Activated CD4-positive, alpha-beta T cell treated with anti-CD3 and anti-CD28 coated beads for 36 hours (primary cell): ENCODE results near the gene TSFM. TPM values are rescaled to one million over a fixed set of nuclear protein-coding genes. Genes with fewer than 3 reads are reported as not detected.
A peak's percentile ranks its signal among the peaks of the same experiment; 100 is the strongest.

Experiments
- ATAC-seq: fragments of 200-7000 bp; cut with Tn5 transposase; one replicate; pipeline ENCODE4 v1.10.0; 2021; ENCODE audit warnings: mild to moderate bottlenecking, moderate library complexity
- CTCF ChIA-PET: fragments of 350-600 bp; sonication (Branson Sonifier 250); formaldehyde crosslinking; loops from one replicate; lab custom pipeline; 2021; ENCODE audit warnings: antibody characterized with exemption; lab: Charles Lee
- POLR2A ChIA-PET: fragments of 350-600 bp; sonication (Branson Sonifier 250); formaldehyde crosslinking; loops from one replicate; lab custom pipeline; 2021; ENCODE audit warnings: antibody characterized with exemption, inconsistent platforms; lab: Charles Lee
- DNase-seq: peaks from one replicate; pipeline ENCODE4 v3.0.0-alpha.2; 2020
- H3K27ac Mint-ChIP-seq: one replicate; pipeline ENCODE4 v1.8.0; 2021; ENCODE audit warnings: mixed read lengths
- H3K27me3 Mint-ChIP-seq: one replicate; pipeline ENCODE4 v1.8.0; 2021; ENCODE audit warnings: mixed read lengths
- H3K36me3 Mint-ChIP-seq: one replicate; pipeline ENCODE4 v1.8.0; 2021; ENCODE audit warnings: low read depth, mixed read lengths
- H3K4me1 Mint-ChIP-seq: one replicate; pipeline ENCODE4 v1.8.0; 2021; ENCODE audit warnings: mixed read lengths
- H3K4me3 Mint-ChIP-seq: one replicate; pipeline ENCODE4 v1.8.0; 2021; ENCODE audit warnings: mild to moderate bottlenecking, moderate library complexity, mixed read lengths
- H3K9me3 Mint-ChIP-seq: one replicate; pipeline ENCODE4 v1.8.0; 2021; ENCODE audit warnings: low read depth, mixed read lengths
- intact Hi-C, 2 experiments: fragments of 100-400 bp; cut with DNase I in 1 of 2; cut with micrococcal nuclease in 1 of 2; formaldehyde crosslinking; loops; one replicate each; pipeline versions ENCODE4 v1.14.2 to v1.15.1; 2022 to 2024; cut with DNase I, micrococcal nuclease
- total RNA-seq, 2 experiments: library from RNA; stranded (reverse); gene quantifications; one replicate each; pipeline ENCODE4 v1.2.3, GENCODE V29; 2021

The TSFM gene
- total RNA-seq, 2 experiments from 2014 or later = 30.7 to 56.9 TPM

DNA sequence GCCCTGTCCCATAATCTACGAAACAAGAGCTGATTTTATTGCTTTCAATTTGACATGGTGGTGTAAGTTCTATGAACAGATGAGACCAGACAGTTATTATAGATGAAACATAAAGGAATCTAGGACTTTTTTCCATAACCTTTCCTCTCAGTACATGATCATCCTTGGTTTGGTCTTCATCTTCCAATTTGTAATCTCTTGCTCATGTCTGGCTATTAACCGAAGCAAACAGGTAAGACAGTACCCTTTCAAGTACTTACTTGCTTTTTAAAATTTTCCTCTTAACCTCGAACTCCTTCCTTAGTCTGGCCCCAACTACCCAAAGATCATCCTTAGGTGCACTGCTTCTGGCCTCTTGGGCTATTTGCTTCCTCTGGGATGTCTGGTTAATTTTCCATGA lies 36.6 kb upstream of the TSFM start:
- Mint-ChIP-seq H3K4me3 (peak overlapping the region; percentile 94), H3K27ac (peak overlapping the region; percentile 98), H3K36me3 (peaks cover 50% of the 10 kb centered on the region), H3K9me3 (no peaks in the 10 kb centered on the region), H3K4me1 (peaks cover 48% of the 10 kb centered on the region), H3K27me3 (no peaks in the 10 kb centered on the region)
- no peak for ATAC-seq
- no peak for DNase-seq
- POLR2A ChIA-PET = no interaction called here
- intact Hi-C loops = no loop called here
- CTCF ChIA-PET = interaction anchor here (2.3 kb wide), 1 partner anchor 35 kb away, joined by 7 read pairs; no protein-coding TSS in a partner anchor

DNA sequence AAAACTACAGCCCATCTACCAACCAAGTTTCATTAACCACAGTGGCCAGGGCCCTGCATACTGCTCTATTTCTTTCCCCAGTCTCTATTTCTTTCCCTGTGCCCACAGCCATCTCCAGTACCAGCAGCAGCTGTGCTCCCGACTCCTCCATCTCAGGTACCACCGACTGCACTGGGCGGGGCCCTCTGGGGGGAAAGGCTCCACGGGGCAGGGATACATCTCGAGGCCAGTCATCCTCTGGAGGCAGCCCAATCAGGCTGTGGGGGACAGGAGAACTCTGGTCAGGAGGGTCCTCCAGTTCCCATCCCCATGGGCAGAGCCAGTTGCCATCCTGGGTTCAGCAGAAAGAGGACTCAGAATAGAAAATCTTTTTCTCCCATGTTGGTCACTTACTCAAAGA lies 33.5 kb upstream of the TSFM start:
- ChIA-PET CTCF (interaction anchor here (1.2 kb wide), 1 partner anchor 11 kb away, joined by 4 read pairs; no protein-coding TSS in a partner anchor), POLR2A (interaction anchor here (1.1 kb wide), 1 partner anchor 17 kb away, joined by 3 read pairs; no protein-coding TSS in a partner anchor)
- Mint-ChIP-seq H3K4me1 (peaks cover 60% of the 10 kb centered on the region), H3K27ac (no peak overlapping the region), H3K4me3 (no peak overlapping the region), H3K36me3 (peaks cover 61% of the 10 kb centered on the region), H3K27me3 (no peaks in the 10 kb centered on the region), H3K9me3 (no peaks in the 10 kb centered on the region)
- intact Hi-C loops = no loop called here
- DNase-seq (no peak), ATAC-seq (no peak)

DNA sequence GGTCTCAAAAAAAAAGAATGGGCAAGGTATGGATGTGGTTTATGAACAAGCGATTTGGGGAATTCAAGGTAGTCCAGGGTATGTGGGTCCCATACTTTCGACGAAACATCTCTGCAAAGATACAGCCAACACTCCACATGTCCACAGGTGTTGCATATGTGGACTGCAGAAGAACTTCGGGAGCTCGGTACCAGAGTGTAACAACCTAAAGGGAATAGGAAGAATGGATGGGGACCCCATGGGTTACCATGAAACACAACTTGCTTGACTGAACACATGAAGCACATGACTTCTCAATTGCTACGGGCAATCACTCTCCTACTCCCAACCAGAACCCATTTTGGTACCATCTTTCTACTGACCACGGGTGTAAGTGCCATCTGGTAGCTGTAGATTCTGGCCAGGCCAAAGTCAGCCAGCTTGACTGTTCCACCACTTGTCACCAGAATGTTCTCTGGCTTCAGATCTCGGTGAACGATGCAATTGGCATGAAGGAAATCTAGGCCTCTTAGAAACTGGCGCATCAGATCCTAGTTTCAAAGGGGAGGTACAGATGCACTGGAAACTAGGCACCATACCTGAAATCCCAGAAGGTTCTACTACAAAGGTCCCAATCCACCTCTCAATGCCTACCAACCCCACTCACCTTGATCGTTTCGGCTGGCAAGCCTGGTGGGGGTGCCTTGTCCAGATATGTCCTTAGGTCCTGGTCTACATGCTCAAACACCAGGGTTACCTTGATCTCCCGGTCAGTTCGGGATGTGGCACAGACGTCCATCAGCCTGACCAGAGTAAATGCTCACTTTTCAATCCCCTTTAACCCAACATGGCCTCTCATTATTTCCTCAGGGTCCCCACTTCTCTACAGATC lies 31.8 kb upstream of the TSFM start:
- H3K4me3 Mint-ChIP-seq = peak overlapping the region; percentile 100
- POLR2A ChIA-PET = interaction anchor here (0.5 kb wide), 1 partner anchor 10 kb away, joined by 3 read pairs; no protein-coding TSS in a partner anchor
- intact Hi-C loops = loop anchor here (5.0 to 10.0 kb wide), 4 partner anchors 97 to 1823 kb away; partner anchors contain the start of genes BAZ2A (in 1 of the 2), CTDSP2 (in 1 of the 2), DDIT3 (in 1 of the 2) and MBD6 (in 1 of the 2)
- CTCF ChIA-PET = interaction anchor here (1.0 to 1.3 kb wide), 2 partner anchors 9 to 14 kb away, joined by 3 to 6 read pairs; no protein-coding TSS in a partner anchor
- peaks cover 51% of the 10 kb centered on the region for H3K36me3 Mint-ChIP-seq
- no peak for DNase-seq
- ATAC-seq = no peak
- H3K4me1 Mint-ChIP-seq = peaks cover 53% of the 10 kb centered on the region
- H3K27me3 Mint-ChIP-seq = no peaks in the 10 kb centered on the region
- H3K27ac Mint-ChIP-seq = peak overlapping the region; percentile 99
- no peaks in the 10 kb centered on the region for H3K9me3 Mint-ChIP-seq

- DNase-seq = no peak
- CTCF ChIA-PET = no interaction called here
- intact Hi-C loops = loop anchor here (5.0 to 10.0 kb wide), 4 partner anchors 96 to 1824 kb away; partner anchors contain the start of genes BAZ2A (in 1 of the 2), CTDSP2 (in 1 of the 2), DDIT3 (in 1 of the 2) and MBD6 (in 1 of the 2)
- H3K9me3 Mint-ChIP-seq = no peaks in the 10 kb centered on the region
- H3K4me1 Mint-ChIP-seq = peaks cover 51% of the 10 kb centered on the region
- POLR2A ChIA-PET = interaction anchor here (1.2 kb wide), 1 partner anchor 21 kb away, joined by 3 read pairs; the partner anchor contains the start of genes EEF1AKMT3 and METTL1
- peak overlapping the region; percentile 100 for H3K4me3 Mint-ChIP-seq
- H3K27me3 Mint-ChIP-seq = no peaks in the 10 kb centered on the region
- peaks cover 46% of the 10 kb centered on the region for H3K36me3 Mint-ChIP-seq
- ATAC-seq = no peak
- peak overlapping the region; percentile 99 for H3K27ac Mint-ChIP-seq
Observed at GRCh38 chr12:57751432-57751787, 31.2 kb upstream of the TSFM start.

DNA sequence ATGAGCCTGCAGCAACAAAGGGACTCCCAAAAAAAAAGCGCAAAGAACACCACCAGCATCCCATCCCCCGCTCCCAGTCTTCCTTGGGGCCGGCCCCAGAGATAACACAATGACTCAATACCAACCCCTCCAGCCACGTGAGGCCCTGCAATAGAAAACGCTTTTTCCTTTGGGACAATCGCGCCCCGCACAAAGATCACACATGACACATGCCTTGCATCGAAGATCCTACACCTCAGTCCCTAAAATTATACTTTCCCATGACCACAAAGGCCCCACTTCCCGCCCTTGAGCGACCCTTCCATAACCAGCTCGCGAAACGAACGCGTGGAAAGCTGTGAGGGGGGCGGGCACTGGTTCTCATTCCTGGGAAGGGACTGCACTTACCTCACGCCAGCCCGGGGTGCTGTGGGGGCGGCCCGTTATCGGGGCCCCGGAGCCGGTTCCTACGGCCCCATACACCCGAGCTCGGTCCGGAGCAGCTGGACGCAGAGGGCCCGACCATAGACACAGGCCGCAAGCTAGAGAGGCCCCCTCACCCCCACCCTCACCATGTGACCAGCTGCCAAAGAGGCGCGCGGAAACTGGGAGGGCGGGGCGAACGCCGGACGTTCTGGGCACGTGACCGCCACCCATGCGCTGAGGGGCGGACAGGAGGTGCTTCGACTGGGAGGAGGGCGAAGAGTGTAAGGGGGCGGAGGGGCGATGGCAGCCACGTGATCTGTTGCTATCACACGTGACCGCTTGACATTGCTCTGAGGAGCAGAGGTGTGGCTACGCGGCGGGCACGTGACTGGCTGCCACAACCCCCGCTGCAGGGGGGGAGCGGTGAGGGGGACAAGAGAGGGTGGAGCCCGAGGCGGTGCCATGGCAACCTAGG lies 30.6 kb upstream of the TSFM start, which contains the start of gene CDK4:
Gene CDK4 (minus strand): TSS at position 523 of the 880 bp plus-strand sequence. CDS start 593 bp downstream, outside the sequence.
- Mint-ChIP-seq H3K9me3 (no peaks in the 10 kb centered on the region), H3K4me3 (peak within 1 kb of the TSS; percentile 100), H3K4me1 (peaks cover 56% of the 10 kb centered on the region), H3K36me3 (peaks cover 46% of the 10 kb centered on the region), H3K27me3 (no peaks in the 10 kb centered on the region), H3K27ac (peak within 1 kb of the TSS; percentile 99)
- ATAC-seq (peak; percentile 77), DNase-seq (peak; percentile 99)
- intact Hi-C loops = loop anchor here (1.0 to 10.0 kb wide), 9 partner anchors 8 to 1825 kb away; partner anchors contain the start of genes EEF1AKMT3 (in 2 of the 2), MBD6 (in 2 of the 2), METTL1 (in 2 of the 2) and BAZ2A (in 1 of the 2)
- POLR2A ChIA-PET = interaction anchor here (0.7 to 1.2 kb wide), 3 partner anchors 20 to 273 kb away, joined by 3 read pairs; partner anchors contain the start of genes DTX3, EEF1AKMT3 and METTL1
- CTCF ChIA-PET = interaction anchor here (0.6 to 0.7 kb wide), 3 partner anchors 11 to 277 kb away, joined by 3 read pairs; partner anchors contain the start of gene TSFM

DNA sequence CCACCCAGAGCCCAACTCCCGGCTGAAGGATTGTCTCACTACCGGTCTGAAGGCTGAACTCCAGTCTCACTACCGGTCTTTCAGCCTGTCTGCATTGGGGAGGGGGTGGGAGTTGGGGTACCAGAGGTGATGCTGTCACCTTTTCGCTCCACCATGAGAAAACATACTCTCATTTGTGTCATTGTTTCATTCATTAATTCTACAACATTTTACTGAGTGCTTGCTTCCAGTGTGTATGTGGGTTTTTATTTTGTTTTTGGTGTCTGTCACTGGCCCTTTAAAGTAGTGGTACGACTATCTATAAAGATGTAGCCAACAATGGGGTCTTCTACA lies 30.0 kb upstream of the TSFM start:
- intact Hi-C loops = loop anchor here (1.0 to 10.0 kb wide), 9 partner anchors 8 to 1825 kb away; partner anchors contain the start of genes EEF1AKMT3 (in 2 of the 2), MBD6 (in 2 of the 2), METTL1 (in 2 of the 2) and BAZ2A (in 1 of the 2)
- peaks cover 57% of the 10 kb centered on the region for H3K4me1 Mint-ChIP-seq
- H3K9me3 Mint-ChIP-seq = no peaks in the 10 kb centered on the region
- H3K27me3 Mint-ChIP-seq = no peaks in the 10 kb centered on the region
- DNase-seq (no peak), ATAC-seq (no peak)
- peak overlapping the region; percentile 99 for H3K27ac Mint-ChIP-seq
- ChIA-PET CTCF (interaction anchor here (0.6 to 0.7 kb wide), 2 partner anchors 11 to 277 kb away, joined by 3 read pairs; no protein-coding TSS in a partner anchor), POLR2A (interaction anchor here (1.2 kb wide), 1 partner anchor 20 kb away, joined by 3 read pairs; the partner anchor contains the start of genes EEF1AKMT3 and METTL1)
- H3K36me3 Mint-ChIP-seq = peaks cover 43% of the 10 kb centered on the region
- peak overlapping the region; percentile 100 for H3K4me3 Mint-ChIP-seq

DNA sequence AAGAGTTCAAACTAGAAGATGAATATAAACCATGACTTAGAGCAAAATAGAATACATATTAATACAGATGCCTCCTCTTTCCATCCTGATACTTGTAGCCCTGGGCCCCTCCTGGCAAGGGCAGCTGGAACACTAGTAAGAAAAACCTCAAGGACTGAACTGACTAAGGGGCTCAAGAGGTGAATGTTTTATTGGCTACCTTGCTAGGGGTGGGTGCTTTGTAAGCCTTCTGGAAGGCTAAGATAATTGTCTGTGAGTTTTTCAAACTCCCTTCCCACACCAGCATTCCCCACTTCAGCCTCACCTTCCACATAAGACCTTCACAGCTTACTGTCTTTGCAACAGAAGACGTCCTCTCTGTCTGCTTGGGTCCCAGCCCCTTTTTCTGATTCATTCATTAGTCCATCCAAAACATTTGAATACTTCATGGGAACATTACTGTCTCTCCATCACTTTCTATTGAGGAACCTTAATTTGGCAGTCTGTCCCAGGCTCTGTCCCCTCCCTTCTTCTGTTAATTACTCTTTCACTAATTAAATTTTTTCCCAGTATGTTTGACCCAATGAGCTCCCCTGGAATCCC lies 28.7 kb upstream of the TSFM start:
- no peak for ATAC-seq
- Mint-ChIP-seq H3K4me3 (peak overlapping the region; percentile 79), H3K9me3 (no peaks in the 10 kb centered on the region), H3K27me3 (no peaks in the 10 kb centered on the region), H3K27ac (peak overlapping the region; percentile 40), H3K36me3 (peaks cover 38% of the 10 kb centered on the region), H3K4me1 (peaks cover 57% of the 10 kb centered on the region)
- ChIA-PET POLR2A (no interaction called here), CTCF (interaction anchor here (0.7 to 1.2 kb wide), 4 partner anchors 9 to 89 kb away, joined by 3 read pairs; partner anchors contain the start of gene TSPAN31)
- intact Hi-C loops = loop anchor here (2.0 to 10.0 kb wide), 6 partner anchors 59 to 1827 kb away; partner anchors contain the start of genes BAZ2A (in 1 of the 2), CTDSP2 (in 1 of the 2), DDIT3 (in 1 of the 2) and MBD6 (in 1 of the 2)
- no peak for DNase-seq

- DNase-seq (peak; percentile 92), ATAC-seq (peak; percentile 62)
- POLR2A ChIA-PET = no interaction called here
- Mint-ChIP-seq H3K9me3 (no peaks in the 10 kb centered on the region), H3K27me3 (no peaks in the 10 kb centered on the region), H3K4me1 (peaks cover 59% of the 10 kb centered on the region), H3K36me3 (peaks cover 32% of the 10 kb centered on the region), H3K27ac (peak within 1 kb of the TSS; percentile 72), H3K4me3 (peak within 1 kb of the TSS; percentile 79)
- intact Hi-C loops = loop anchor here (1.0 to 10.0 kb wide), 6 partner anchors 28 to 1827 kb away; partner anchors contain the start of genes CTDSP2 (in 2 of the 2), BAZ2A (in 1 of the 2), DDIT3 (in 1 of the 2) and MBD6 (in 1 of the 2)
- CTCF ChIA-PET = interaction anchor here (0.7 to 2.8 kb wide), 5 partner anchors 10 to 88 kb away, joined by 3 to 54 read pairs (median 3); partner anchors contain the start of genes CYP27B1 and TSPAN31
Observed at GRCh38 chr12:57754411-57755193, 28.0 kb upstream of the TSFM start, which contains the start of gene MARCHF9. MARCHF9 (plus strand) TSS chr12:57755103; CDS start chr12:57755529, 426 bp downstream.

- Mint-ChIP-seq H3K36me3 (peaks cover 31% of the 10 kb centered on the region), H3K4me1 (peaks cover 63% of the 10 kb centered on the region), H3K27ac (no peak overlapping the region), H3K27me3 (no peaks in the 10 kb centered on the region), H3K4me3 (peak overlapping the region; percentile 79), H3K9me3 (no peaks in the 10 kb centered on the region)
- CTCF ChIA-PET = interaction anchor here (2.8 kb wide), 1 partner anchor 12 kb away, joined by 54 read pairs; the partner anchor contains the start of gene CYP27B1
- DNase-seq (no peak), ATAC-seq (no peak)
- POLR2A ChIA-PET = no interaction called here
- intact Hi-C loops = loop anchor here in 1 of 2 experiments (1.0 to 10.0 kb wide), 3 partner anchors 27 to 1120 kb away; partner anchors contain the start of genes BAZ2A, CTDSP2 and TSFM
Observed at GRCh38 chr12:57755194-57755453, 27.5 kb upstream of the TSFM start.
